NCI-H1930 (cell line): Measurements from ENCODE around the gene IQCN.
A peak's percentile ranks its signal among the peaks of the same experiment; 100 is the strongest.

Experiments
- DNase-seq, 2 experiments: peaks; one replicate each; lab custom pipeline; 2025; lab: John Stamatoyannopoulos, UW

IQCN gene

GRCh38 chr19:18304458-18305310 is 30.4 kb upstream of the IQCN start:
- DNase-seq, result no peak

DNA sequence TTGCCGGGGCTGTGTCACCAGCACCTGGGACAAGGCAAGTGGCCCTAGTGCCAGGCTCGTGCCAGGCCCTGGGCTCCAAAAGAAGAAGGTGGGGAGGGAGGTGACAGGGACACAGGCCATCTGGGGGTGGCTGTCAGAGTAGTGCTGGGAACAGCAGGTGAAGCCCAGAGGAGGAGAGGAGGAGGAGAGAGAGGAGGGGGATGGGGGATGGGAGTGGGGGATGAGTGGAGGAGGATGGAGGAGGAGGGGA is 29.9 kb upstream of the IQCN start:
- DNase-seq, result no peak

DNA sequence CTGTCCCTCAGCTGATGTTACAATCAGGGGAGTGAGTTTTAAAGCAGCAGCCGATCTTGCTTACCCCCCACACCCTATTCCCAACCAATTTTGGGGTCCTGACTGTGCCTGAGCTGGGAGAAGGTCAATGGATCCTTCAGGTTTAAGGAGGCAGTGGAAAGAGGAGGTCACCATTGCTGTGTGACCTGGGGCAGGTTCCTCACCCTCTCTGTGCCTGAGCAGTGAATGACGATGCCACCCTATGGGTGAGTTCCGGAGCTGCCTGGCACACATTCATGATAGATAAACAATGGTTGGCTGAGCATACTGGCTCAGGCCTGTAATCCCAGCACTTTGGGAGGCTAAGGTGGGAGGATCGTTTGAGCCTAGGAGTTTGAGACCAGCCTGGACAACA is 27.5 kb upstream of the IQCN start:
- DNase-seq, result no peak

- DNase-seq, result no peak
These were observed 26.9 kb upstream of the IQCN start for GRCh38 chr19:18300930-18301717.

DNA sequence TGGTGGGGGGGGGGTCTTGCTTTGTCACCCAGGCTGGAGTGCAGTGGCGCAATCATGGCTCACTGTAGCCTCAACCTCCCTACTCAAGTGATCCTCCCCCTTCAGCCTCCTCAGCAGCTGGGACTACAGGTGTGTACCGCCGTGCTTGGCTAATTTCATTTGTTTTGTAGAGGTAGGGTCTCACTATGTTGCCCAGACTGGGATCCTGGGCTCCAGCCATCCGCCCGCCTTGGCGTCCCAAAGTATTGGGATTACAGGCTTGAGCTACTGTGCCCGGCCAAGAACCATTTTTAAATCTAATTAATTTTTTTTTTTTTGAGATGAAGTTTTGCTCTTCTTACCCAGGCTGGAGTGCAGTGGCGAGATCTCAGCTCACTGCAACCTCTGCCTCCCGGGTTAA is 25.4 kb upstream of the IQCN start:
- no peak for DNase-seq

DNA sequence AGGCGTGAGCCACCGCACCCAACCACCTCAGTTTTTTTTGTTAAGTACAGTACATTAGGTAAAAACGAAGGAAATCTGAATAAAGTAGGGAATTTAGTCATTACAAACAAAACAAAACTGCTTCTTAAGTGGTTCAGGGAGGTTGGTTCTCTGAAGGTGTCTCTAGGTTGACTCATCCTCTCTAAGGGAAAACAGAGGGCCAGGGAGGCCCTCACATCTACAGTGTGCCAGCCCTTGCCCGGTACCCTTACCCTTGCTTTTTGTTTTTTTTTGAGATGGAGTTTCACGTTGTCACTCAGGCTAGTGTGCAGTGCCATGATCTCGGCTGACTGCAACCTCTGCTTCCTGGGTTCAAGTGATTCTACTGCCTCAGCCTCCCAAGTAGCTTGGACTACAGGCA is 24.3 kb upstream of the IQCN start:
- DNase-seq, result no peak

GRCh38 chr19:18297308-18297707 is 23.1 kb upstream of the IQCN start:
- DNase-seq, result no peak

DNA sequence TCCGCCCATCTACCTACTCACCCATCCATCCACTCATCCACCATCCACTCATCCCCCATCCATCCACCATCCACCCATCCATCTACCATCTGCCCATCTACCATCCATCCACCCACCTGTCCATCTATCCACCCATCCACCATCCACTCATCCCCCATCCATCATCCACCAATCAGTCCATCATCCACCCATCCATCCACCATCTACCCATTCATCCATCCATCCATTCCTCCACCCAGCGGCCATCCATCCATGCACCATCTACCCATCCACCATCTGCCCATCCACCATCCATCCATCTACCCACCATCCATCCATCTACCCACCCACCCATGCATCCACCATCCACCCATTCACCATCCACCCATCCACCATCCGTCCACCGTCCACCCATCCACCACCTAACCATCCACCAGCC is 20.8 kb upstream of the IQCN start:
- DNase-seq, result no peak

DNA sequence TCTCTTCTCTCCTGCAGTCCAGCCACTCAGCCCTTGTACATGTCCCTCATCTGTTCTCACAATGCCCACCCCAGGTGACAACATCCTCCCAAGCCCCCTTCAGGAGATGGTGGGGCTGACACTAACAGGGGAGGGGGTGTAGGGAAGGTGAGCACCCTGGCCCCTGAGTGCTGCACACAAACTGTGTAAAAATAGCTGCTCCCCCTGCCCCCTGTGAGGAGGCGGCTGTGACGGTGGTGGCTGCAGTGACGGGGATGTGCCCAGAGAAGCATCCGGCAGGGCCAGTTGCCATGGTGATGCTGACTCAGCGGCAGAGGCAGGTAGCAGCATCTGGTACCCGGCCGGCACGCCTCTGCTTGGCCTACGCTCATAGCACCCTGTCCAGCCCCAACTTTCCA is 20.2 kb upstream of the IQCN start:
- no peak for DNase-seq

- no peak for DNase-seq
These were observed 19.6 kb upstream of the IQCN start for GRCh38 chr19:18293642-18294466.

GRCh38 chr19:18292810-18293641 is 18.8 kb upstream of the IQCN start:
- no peak for DNase-seq

DNA sequence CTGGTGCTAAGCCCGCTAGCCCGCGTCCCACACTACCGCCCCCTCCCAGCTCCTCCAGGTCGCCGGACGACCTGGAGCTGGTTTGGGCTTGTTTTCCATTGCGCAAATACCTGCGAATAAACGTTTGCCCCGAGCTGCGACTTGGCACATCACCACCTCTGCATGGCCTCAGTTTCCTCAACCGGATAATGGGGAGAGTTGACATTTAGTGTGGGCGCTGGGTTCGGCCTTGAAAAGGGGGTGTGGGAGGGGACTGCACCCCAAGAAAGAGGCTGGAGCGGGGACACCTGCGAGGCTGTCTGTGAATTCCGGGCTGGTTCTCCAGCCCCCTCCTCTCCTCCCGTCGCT is 18.2 kb upstream of the IQCN start:
- no peak for DNase-seq

- peak in 1 of 2 experiments; percentile 30 for DNase-seq
These were observed 17.6 kb upstream of the IQCN start for GRCh38 chr19:18291590-18292461.

DNA sequence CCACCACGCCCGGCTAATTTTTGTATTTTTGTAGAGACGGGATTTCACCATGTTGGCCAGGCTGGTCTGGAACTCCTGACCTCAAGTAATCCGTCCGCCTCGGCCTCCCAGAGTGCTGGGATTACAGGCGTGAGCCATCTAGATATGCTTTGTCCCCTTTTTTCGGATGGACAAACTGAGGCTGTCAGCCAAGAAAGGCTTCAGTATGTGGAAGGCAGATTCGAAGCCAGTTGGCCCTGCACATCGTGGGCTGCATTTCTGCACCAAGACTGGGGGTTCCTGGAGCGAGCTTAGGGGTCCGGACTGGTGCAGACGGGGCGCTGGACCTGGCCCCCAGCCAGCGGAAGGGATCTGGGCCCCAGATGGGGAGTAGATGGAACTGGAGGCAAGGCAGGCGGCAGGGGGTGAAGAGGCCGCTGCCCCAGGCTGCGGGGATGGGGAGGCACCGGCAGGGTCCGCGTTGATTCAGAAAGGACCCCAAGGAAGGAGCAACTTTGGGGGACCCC is 16.8 kb upstream of the IQCN start:
- no peak for DNase-seq

DNA sequence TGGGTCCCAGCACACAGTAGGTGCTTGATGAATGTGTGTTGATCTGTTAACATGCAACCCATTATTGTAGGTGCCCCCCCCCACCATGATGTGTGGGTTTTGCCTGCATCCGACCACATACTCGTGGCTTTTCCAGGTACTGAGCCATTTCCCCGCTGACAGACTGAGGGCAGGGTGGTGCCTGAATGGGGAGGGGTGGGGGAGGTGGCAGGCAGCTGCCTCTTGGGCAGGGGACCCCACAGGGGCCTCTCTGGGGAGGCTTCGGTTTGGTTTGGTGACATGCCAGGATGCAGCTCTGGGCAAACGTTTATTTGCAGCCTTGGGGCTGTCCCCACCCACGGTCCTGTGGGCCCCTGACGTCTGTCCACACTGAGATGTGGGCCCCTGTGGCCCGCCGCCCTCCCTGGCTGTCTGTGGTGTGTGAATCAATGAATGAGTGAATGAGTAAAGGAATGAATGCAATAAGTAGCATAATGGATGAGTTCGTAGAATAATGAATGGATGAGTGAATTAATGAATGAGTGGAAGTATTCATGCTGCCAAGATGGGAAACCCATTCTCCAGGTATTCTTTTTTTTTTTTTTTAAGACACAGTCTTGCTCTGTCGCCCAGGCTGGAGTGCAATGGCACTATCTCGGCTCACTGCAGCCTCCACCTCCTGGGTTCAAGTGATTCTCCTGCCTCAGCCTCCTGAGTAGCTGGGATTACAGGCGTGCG is 16.2 kb upstream of the IQCN start:
- no peak for DNase-seq

DNA sequence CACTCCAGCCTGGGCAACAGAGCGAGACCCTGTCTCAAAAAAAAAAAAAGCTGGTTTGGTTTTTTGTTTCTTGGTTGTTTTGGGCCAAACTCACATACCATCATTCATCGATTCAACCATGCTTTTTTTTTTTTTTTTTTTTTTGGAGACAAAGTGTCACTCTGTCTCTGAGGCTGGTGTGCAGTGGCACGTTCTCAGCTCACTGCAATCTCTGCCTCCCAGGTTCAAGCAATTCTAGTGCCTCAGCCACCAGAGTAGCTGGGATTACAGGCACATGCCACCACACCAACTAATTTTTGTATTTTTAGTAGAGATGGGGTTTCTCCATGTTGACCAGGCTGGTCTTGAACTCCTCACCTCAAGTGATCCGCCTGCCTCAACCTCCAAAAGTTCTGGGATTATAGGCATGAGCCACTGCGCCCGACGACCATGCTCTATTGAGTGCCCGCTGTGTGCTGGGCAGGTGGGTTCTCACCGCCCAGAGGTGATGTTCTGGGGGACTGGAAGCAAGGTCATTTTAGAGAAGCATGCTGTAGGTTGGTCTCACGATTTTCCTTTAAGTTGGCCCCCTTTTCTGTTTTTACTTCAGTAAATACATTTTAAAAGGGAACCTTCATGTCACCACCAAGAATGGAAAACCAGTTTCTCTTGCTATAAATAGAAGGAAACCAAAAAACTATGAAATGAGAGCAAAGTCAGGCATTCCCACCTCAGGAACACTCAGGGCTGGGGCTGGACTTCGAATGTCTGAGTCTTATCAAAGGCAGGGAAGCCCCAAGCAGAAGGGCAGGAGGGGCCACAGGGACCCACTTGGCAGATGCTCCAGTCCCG is 15.4 kb upstream of the IQCN start:
- no peak for DNase-seq

GRCh38 chr19:18287836-18288772 is 13.9 kb upstream of the IQCN start:
- no peak for DNase-seq
